ENCODE results near the gene HNRNPUL2.

HNRNPUL2 gene

DNA sequence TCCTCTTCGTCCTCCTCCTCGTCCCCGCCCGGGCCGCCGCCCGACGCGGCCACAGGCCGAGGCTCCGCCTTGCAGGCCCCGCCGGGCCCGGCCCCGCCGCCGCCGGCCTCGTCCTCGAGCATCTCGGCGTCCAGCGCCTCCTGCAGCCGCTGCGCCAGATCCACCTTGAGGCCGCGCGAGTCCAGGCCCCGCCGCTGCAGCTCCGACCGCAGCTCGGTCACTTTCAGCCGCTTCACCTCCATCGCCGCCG lies 417 bp downstream of the HNRNPUL2 start:
- no peak for DNase-seq (ENCODE audit: low spot score)

DNA sequence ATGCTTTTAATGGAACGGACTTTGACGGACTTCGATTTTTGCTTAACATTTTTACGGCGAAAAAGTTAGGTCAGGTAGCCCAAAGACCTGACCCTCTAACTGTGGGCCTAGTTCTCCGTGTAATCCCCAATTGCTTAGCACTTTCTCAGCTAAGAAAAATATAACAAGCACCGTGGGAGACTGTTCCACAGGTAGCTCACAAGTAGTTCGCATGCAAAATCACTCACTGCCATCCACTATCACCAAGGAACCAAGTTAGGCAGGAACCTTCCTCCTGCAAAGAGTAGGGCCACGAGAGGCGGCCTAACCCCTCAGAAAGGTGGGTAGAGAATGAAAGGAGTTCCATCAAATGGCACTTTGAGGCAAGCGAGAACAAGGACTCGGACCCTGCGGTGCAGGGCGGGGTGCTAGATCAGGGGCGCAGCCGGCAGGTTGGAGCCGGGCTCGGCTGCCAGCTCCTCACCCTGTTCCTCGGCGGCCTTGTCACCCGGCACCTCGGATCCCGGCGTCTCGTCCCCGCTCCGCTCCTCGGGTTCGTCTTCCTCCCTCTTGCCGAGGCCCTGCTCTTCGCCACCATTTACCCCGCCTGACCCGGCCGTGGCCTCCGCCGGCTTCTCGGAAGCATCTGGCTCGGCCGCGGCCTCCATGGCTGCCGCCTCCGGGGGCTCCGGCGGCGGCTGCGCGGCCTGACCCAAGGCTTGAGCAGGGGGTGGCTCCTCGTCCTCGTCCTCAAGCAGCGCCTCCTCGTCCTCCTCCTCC lies 922 bp downstream of the HNRNPUL2 start:
- DNase-seq (ENCODE audit: low spot score) = peak; percentile 13

DNA sequence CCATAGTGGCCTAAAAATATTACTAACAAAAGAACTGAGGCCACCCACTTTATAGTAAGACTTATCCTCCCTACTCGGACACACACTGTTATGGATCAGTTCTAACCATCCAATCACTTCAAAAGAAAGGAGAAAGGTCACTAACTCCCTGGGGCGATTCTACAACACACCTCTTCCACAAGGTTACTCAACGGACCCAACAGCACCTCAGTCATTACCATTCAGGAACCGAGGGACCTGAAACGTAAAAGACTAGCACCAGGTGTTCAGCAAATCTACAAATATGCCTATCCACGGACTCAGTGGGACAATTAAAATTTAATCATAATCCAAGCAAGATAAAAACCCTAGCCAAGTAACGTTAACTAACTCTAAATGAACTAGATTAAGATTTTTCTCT lies 1.6 kb downstream of the HNRNPUL2 start:
- no peak for DNase-seq (ENCODE audit: low spot score)

DNA sequence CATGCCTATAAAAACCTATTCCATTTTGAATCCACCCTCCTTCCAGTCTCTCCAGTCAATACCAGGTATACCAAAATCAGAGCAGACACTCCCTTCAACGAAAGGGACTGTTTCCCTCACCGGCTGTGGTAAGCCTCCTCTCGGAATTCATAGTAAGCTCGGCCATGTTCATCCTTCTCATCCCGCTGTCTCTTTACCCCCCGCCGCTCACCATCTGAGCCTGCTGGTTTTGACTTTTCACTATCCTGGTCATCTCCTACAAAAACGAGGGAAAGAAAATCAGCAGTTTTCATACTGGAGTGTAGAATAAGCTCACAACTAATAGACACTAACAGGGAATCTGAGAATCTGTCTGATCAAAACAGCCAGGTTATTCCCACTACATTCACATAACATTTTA lies 3.1 kb downstream of the HNRNPUL2 start:
- DNase-seq (ENCODE audit: low spot score) = no peak

DNA sequence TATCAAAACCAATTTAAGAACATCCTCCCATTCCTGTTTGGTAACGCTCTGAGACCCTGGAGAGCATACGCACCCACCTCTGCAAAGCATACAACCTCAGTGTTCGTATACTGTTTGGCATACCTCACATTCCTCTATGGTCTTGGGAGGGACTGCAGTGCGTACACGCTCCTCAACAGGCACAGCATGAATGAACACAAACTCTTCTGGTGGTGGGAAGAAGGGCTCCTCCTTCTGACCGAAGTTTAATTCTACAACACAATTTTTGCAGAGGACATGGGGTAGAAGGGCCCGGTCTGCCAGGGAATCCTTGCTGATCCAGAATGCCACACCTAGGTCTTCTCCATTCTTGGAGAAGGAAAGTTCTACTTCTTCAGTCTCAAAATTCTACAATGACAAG lies 5.3 kb downstream of the HNRNPUL2 start:
- no peak for DNase-seq (ENCODE audit: low spot score)

DNA sequence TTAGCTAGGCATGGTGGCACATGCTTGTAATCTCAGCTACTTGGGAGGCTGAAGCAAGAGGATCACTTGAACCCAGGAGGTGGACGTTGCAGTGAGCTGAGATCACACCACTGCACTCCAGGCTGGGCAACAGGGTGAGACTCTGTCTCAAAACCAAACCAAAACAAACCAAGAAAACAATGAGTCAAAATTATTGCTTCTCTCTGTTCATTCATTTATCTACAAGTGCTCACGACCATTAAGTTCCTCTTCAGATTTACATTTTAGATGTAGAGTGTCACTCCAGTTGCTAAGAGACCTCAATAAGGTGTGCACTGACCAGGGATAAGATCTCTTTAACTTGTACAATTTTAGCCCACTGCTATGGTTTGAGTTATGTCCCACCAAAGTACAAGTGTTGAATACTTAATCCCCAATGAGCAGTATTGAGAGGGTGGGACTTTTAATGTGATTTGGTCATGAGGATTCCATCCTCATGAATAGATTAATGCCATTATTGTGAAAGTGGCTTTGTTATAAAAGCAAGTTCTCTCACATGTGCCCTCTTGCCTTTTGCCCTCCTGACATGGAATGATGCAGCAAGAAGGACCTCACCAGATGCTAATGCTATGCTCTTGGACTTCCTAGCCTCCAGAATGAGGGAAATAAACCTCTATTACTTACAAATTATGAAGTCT lies 7.8 kb downstream of the HNRNPUL2 start:
- no peak for DNase-seq (ENCODE audit: low spot score)

DNA sequence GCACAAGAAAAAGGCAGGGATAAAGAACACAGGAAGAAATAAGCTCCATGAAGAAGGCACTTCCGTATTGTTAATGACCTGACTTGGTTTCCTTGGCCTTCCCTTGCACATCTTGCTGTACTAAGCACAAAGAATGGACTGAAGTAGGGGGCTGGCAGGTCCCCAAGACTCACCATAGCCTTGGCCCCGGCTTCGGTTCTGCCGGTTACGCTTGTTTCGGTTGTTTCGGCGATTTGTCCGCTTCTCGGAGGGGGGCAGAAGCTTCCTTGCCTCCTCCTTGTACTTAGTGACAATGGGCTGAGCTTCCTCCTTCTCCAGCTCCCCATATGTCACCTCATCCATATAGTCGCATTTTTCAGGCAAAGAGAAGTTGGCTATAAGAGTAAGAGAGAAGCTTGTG lies 10.4 kb downstream of the HNRNPUL2 start:
- DNase-seq (ENCODE audit: low spot score) = no peak

DNA sequence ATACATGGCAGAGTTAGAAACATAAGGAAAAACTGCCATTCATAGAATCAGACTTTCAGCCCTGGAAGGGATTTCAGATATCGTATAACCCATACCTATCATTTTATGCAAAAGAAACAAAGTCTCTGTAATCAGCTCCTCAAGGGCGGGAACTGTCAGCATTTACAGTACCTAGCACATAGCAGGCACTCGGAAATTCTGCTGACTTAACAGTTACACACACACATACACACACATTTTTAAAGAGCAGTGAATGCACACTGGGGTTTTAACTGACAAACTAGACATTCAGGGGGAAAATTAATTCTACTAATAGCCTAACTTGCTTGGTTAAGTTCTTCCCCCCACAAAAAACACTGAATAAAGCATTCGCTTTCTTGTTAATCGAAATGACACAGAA lies 11.1 kb downstream of the HNRNPUL2 start:
- no peak for DNase-seq (ENCODE audit: low spot score)

DNA sequence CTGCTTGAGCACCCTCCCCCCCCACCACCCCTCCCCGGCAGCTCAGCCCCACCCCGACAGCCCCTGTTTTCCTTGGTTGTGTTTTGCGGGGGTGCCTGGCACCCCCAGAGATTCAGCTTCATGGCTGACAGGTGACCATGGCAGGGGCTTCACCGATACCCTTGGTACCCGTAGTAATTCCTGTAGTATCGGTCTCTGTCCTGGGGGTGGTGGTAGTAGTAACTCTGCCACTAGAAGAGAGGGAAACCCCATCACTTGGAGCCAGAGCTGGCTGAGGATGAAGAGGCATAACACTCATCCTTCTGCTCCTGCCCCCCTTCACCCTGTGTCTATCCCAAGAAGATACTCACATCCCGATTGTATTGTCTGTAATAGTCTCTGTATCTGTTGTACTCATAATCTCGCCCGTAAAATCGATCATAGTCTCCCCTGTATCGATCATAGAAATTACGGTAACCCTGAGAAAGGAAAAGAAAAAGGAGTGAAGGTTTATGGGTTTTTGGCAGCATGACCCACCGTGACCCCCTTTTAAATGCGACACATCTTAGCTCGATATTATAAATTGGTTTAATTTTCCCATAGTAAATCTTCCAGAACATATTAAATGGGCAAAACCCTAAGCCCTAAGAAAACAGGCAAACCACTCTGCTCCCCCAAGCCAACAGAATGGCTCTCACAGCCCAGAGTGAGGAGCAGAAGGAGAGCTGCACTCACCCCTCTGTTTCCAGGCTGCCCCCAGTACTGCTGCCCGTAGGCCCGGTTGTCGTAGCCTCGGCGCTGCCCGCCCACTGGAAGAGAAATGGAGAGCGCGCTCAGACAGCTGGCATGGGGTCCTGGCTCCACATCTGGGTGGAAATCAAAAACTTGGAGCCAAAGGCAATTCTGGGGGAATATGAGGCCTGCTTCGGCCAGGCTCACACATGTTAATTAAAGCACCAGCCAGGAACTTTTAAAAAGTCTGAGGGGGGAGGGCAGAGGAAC lies 11.8 kb downstream of the HNRNPUL2 start:
- DNase-seq (ENCODE audit: low spot score) = no peak

DNA sequence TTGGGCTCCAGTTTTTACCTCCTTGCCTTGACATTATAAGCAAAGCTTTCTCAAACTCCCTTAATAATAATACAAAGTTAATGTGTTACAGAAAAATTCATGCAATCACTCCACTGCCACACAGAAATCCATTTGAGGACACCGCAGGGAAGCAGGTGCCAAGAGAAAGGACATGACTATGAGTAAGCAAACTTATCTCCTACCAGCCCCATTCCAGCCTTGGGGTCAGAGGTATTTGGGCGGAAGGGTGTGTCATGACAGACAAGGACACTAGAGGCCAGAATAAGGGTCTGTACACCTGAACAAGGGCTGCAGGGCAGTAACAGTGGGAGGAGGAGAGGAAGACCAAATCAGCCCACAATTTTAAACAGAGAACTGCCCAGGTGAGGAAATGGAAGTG lies 13.9 kb downstream of the HNRNPUL2 start:
- DNase-seq (ENCODE audit: low spot score) = no peak

DNA sequence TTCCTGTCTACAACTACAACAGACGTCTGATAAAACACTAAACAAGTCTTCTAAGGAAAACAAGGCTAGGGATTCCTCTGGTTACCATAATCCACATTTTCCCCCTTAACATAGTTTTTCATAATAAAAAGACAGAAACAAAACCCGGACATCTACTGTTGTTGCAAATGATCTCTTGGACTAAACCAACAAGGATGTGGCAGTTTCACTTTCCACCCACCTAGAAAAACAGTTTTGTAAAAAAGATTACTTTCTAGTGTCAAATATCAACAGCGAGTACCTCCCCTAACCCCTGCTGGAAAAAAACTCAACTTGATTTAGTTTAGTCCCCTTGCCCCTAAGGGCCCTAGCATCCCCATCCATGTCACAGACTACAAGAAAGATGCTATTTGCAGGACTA lies 14.4 kb downstream of the HNRNPUL2 start:
- peak; percentile 20 for DNase-seq (ENCODE audit: low spot score)

DNA sequence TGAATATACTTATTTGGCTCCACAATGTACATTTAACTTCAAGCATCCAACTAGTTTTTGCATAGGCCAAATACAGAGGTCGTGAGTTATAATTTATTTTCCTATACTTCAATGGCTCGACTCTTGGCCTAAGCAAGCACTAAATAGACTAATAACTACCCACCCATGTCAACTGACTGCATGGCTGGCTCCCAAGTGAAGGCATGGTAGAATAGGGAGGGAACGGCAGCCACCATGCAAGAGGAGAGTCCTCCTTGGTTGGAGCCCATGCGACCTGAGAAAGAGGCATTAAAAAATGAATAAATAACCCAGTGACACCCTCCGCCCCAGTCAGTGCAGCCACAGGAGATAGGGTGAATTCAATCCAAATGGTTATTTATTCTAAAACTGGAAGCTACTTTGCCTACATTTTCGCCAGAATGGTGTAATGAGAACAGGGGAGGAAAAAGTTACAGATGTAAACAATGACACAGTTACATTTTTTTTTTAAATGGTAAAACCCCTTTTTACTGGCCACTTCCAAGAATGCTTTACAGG lies 14.9 kb downstream of the HNRNPUL2 start:
- DNase-seq (ENCODE audit: low spot score) = no peak

DNA sequence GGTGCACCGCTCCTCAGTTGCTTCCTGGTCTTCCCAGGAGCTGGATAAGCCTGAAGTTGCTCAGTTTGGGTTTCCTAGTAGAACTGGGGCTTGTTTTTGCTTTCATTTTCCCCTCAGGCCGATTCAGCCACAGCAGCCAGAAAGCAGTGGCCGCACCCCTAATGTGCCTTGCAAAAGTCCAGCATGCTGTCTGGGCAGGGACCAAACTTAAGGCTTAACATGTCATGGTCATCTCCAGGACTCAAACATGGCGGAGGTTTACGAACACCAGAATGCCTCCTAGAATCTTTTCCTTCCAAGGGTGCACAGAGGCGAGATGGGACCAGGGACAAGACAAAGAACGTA lies 17.3 kb downstream of the HNRNPUL2 start:
- peak; percentile 22 for DNase-seq (ENCODE audit: low spot score)

DNA sequence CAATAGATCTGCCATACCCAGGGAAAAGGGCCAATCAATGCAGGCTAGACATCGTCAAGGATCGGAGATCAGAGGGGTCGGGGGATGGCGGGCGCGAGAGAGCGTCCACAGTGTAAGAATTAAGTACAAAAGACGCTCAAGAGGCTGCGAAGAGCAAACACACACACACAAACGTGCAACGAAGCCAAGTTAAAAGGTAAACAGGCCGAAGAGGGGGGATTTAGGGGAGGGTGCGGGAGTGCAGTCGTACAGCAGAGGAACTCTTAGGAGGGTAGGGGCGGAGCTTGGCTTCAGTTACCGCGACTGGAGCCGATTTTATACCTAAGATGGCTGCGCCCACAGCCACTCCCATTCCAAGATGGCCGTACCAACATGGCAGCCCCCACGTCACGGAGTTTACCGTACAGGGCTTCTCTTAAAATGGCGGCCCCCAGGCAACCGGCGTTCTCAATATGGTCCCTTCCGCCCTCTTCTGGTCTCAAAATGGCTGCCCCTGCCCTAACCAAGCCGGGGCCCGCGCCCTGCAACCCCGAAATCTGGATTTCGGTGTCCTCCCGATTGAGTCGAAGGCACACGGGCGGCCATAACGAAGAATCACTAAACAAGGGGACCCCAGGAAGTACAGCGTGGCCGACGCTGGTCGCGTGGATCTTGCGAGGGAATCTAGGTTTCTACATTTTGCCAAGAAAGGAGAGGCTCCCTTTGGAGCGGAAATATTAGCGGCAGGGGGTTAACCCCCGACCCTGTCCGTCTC lies 17.8 kb downstream of the HNRNPUL2 start:
- DNase-seq (ENCODE audit: low spot score) = peak; percentile 98

DNA sequence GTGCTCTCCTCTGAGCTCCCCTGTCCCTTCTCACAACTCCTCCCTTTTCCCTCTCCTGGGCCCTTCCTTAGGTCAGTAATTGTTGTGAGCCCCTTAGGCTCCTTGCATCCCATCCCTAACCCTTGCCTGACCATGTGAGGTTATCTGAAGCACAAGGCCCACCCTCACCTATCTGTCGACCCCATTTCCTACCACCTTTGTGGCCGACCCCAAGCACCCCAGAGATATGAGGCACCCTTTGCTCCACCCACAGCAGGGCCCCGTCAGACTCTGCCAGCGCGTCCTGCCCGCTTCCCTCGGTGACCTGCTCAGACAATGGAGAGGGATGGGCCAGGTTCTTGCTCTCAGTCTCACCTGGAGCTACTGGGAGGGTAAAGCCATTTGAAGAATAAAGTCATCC lies 18.5 kb downstream of the HNRNPUL2 start:
- peak; percentile 49 for DNase-seq (ENCODE audit: low spot score)

DNA sequence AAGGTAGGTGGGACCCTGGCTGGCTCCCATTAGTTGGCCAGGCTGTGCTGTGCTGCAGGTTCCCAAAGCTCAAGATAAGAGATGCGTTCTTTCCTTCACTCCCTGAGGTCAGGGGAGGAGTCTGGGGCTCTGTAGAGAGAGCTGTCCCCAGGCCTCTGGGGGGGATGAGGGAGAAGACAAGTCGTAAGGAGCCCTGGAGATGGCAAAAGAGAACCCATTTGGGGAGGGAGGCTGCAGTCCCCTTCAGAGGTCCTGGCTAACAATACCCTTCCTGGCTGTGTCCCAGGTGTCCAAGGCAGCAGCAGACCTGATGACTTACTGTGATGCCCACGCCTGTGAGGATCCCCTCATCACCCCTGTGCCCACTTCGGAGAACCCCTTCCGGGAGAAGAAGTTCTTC lies 18.9 kb downstream of the HNRNPUL2 start:
- DNase-seq (ENCODE audit: low spot score) = no peak

DNA sequence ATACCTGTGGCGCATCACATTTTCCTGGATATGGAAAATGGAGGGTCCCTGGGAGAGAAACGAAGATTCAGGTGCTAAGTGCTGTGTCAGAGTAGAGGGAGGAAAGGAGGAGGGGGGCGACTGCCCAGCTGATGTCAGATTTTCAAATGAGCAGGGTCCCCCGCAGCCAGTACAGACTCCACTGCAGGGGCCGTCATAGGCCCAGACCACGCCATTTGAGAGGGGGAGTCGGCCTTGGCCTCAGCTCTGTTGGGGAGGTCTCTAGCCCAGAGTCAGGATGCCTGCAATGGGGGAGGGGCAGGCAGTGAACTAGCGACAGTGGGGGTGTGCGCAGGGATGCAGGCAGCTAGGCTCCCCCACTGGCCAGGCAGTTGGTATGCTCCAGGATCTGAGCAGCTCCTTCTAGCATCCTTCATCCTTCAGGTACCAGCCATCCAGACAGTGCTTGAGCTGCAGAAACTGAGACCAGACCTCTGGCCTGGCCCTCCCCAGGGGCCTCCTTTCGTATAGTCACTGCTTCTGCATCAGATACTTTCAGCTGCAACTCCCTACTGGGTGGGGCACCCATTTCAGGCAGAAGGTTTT lies 19.9 kb downstream of the HNRNPUL2 start, which contains the start of the genes BSCL2 and GNG3:
TSS of gene BSCL2 (minus strand) at position 148 of the 585 bp plus-strand sequence. CDS start 229 bp downstream, outside the sequence.
TSS of gene GNG3 (plus strand) at position 400 of the 585 bp plus-strand sequence. CDS start 620 bp downstream, outside the sequence.
- no peak for DNase-seq (ENCODE audit: low spot score)

DNA sequence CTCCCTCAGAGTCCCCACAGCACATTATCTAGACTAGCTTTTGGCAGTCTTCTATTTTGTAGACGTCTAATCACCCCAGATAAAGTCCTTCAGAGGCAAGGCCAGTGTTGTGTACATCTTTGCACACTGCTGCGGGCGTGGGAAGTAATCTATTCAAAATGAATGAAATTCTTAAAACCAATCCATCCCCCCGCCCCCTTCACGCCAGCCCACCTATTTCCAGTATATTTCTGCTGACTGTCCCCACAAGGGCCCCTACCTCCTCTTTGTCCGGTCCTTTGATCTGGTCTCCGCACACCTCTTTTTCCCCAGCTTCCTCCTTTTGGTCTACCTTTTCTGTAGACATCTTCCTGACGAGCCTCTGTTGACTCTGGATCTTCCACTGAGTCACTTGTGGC lies 20.4 kb downstream of the HNRNPUL2 start:
- DNase-seq (ENCODE audit: low spot score) = no peak

DNA sequence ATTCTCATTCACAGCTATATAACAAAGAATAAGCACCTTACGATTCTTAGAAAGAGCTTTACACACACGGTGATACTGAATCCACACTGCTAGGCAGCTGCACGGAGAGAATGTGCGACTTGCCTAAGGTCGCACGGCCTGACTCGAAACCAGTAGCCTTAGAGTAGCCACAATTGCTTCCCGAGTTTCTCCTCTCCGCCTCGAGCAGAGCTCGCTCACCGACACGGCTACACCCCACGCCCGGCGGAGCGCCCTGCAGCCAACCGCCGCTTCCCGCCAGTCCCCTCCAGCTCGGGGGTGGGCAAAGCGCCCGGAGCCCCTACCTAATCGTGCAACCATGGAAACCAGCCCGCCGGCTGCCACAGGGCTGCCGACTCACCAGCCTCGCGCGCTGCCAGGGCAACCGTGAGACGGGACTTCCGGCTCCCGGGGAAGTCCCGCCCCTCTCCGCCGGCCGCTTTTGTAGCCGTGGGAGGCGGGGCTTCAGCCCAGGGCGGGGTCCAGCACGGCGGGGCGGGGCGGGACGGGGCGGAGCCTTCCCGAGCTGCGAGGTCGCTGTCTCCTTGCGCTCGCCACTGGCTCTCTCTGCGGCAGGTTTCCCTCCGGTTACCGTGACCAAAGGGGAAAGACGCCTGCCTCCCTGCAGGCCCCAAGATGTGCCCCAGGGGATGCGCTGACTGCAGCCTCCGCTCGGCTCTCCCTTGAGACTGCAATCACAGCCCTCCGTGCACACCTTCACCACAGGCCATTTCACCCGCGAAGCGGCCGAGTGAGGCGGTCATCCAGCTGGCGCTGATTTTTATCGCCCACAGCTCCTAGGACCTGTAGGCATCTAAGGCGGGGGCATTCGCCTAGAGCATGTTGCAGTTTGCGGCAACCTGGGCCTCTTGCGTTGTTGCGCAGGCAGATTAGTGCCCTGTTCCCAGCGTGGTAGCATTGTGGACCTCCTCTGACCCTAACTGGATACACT lies 21.1 kb downstream of the HNRNPUL2 start:
- DNase-seq (ENCODE audit: low spot score) = peak; percentile 94

DNA sequence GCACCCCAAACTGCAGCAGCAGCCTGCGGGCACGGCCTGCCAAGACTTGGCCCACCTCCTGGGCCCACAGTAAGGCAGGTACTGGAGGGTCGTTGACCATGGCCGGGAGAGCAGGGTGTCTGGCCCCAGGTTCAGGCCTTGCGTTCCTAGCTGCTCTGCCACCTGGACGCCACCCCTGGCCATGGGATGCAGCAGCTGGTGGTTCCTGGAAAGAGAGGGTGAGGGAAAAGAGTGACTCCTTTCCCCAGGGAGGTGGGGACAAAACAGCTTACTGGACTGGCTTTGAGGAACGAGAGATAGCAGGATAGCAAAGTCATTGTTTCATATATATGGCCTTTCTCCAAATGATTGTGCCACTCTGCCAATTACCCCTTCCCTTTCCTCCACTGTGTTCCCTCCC lies 21.8 kb downstream of the HNRNPUL2 start:
- DNase-seq (ENCODE audit: low spot score) = no peak
